NCI-H69 (cell line): ENCODE data around the gene WDR27.

Experiments used
- DNase-seq: peaks from one replicate; lab custom pipeline; 2025; lab: John Stamatoyannopoulos, UW

Gene WDR27

GRCh38 chr6:169701954-169702839, at the start of gene WDR27, which contains the start of gene C6orf120:
TSS of gene WDR27 (minus strand) at chr6:169702029. CDS start at chr6:169689005, 13,024 bp downstream.
TSS of gene C6orf120 (plus strand) at chr6:169702126. CDS start at chr6:169702460, 334 bp downstream.
- peak; percentile 100 for DNase-seq

GRCh38 chr6:169746556-169746955, 44.7 kb upstream of the WDR27 start:
- no peak for DNase-seq

GRCh38 chr6:169745405-169745804, 43.6 kb upstream of the WDR27 start:
- DNase-seq = no peak

DNA sequence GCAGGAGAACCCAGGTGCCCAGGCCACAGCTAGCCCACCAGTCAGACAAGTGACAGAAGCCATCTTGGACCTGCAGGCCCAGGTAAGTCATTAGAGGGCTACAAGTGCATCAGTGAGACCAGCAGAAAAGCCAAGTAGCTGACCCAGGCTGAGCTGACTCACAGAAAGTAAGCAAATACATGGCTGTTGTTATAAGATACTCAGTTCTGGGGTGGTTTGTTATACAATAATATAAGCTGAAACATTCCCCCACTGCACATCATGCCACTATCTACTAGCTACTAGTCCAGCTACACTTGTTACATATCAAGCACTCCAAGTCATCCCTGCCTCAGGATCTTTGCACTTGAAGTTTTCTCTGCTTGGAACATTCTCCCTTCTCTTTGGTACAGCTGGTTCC, 39.5 kb upstream of the WDR27 start:
- DNase-seq = no peak

DNA sequence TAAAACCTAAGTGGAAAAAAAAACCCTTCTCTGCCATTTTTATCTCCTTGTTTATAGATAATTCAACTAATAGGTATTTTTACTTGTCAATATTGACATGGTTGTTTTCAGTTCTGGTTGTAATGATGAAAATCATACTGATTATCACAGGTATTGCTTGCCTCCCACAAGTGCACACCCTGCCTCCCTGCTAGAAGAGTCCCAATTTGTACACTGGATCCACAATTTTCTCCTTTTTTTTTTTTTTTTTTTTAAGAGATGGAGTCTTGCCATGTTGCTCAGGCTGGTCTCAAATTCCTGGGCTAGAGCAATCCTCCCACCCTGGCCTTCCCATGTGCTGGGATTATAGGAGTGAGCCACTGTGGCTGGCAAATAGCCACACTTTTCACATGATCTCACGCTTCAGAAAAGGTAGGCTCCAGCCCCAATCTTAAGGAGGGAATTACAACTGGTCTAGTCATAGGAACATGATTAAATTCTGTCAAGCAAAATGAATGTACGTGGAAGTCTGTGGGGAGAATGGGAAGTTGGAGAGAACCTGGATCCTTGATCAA, 37.2 kb upstream of the WDR27 start:
- peak; percentile 71 for DNase-seq

GRCh38 chr6:169738204-169738975, 36.6 kb upstream of the WDR27 start:
- DNase-seq = peak; percentile 73

GRCh38 chr6:169729961-169730360, 28.1 kb upstream of the WDR27 start:
- DNase-seq = no peak

DNA sequence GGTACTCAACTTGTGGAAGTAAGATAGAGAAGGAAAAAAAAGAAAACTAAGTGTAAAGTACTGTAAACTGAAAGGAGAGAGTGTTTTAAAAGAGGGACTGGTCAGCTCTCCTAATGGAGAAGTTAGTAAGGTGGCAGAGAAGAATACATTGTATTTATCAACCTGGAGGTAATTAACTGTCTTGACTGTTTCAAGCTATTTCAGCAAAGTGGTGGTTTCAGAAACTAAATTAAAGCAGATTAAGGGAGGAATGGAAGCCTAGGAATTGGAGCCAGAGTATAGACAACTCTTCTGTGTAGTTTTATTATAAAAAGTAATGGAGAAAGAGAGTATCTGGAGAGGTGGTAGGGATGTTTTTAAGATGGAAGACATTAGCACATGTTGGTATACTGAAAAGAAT, 25.1 kb upstream of the WDR27 start:
- no peak for DNase-seq

GRCh38 chr6:169726049-169726400, 24.2 kb upstream of the WDR27 start:
- DNase-seq = no peak

DNA sequence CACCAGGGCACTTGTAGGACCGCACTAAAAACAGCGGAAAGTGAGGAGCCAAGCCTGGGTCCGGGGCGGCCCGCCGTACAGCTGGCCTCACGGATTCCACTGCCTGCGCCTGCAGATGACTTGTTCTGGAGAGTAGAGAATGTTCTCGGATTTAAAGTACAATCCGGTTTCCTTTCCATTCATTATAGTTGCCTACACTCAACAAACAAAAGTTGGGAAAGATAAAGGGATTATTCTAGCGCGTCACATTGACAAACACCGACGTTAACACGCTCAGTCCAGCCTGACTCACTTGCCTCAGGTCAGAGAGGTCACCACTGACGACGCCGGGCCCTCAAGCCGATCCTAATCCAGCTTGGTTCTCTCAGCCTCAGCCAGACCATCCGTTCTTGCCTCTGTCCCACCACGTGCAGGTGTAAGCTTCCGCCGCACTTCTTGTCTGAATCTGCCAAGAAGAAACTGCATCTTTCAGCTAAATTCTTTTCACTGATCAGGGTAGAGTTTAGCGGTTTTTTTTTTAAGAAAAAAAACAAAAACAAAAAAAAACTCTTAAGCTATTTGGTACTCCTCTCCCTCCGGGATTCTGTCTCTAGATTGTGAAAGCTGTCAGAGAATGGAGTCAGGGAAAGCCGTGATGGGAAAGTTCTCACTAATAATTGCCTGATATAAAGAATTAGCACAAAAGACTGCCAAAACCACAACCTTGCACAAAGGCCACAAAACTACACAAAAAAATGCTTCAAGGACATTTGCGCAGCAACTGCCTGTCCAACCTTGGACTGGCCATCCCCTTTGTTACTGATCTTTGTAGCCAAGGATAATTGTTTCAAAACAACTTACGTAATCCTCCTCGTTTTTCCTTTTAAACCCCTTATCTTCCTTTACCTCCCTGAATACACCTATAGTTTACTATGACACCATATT, 23.6 kb upstream of the WDR27 start:
- peak; percentile 78 for DNase-seq

- peak; percentile 95 for DNase-seq
Measured at GRCh38 chr6:169724494-169725124, 22.8 kb upstream of the WDR27 start, which contains the start of gene PHF10. TSS of gene PHF10 (minus strand) at chr6:169724500. CDS start at chr6:169723931, 569 bp downstream.

DNA sequence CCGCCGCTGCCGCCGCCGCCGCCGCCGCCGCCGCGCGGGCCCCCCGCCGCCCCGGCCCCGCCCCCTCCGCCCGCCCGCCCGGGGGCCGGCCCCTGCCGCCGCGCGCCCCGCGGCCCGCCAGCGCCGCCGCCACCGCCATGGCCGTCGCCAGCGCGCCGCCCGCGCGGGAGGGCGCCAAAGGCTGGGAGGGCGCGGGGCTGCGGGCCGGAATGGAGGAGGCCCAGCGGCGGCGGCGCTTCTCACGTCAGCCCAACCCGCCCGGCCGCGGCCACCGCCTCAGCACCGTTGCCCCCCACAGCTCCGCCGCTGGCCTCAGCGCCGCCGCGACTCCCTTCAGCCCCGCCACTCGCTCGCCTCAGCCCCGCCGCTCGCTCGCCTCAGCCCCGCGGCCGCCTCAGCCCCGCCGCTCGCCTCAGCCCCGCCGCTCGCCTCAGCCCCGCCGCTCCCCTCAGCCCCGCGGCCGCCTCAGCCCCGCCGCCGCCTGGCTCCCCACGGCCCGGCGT, 22.2 kb upstream of the WDR27 start:
- DNase-seq = peak; percentile 84

DNA sequence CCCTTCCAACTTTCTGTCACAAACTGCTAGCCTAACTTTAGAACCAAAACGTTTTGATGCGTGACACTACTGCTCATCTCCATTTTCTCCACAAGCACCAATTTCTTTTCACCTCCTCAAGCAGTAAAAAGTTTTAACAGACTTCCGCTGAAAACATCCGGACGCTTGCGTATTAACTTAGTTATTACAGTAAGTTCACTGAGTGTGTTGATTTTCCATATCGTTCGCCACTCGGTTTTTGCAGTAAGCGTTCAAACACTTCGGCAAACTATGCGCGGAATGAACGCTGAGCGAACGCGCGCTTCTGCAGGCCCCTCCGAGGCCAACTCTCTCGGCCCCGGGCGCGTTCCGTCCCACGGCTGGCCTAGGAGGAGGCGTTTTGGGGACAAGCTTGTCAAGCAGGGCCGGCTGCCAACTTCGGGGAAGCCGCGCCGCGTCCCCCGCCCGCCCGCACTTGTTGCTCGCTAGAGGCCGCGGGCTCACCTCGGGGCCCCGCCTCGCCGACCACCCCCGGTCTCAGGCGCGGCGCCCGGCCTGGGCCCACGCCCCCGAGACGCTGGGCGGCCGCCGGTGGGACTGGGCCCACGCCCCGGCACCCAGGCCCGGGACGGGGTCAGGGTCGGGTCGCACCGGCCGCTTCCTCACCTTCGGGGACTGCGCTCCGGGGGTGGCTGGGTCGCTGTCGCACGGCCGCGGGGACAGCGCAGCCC, 21.5 kb upstream of the WDR27 start:
- peak; percentile 82 for DNase-seq

- DNase-seq = peak; percentile 59
Measured at GRCh38 chr6:169722362-169723199, 20.8 kb upstream of the WDR27 start.

DNA sequence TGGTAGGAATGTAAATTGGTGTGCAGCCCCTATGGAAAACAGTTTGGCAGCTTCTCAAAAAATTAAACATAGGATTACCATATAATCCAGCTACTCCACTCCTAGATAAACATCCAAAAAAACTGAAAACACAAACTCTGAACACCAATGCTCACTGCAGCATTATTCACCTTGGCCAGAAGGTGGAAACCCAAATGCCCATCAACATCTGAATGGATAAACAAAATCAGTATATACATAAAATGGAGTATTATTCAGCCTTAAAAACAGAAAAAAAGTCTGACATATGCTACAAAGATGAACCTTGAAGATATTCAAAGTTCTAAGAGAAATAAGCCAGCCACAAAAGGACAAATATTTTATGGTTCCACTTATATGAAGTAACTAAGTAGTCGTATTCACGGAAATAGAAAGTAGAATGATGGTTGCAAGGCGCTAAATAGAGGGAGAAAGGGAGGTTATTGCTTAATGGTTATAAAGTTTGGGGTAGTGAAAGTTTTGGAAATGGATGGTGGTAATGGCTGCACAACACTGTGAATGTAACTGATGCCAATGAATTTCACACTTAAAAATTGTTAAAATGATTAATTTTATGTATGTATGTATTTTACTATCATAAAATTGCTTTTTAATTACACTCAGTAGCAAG, 18.5 kb upstream of the WDR27 start:
- DNase-seq = no peak

GRCh38 chr6:169719117-169719516, 17.3 kb upstream of the WDR27 start:
- no peak for DNase-seq

GRCh38 chr6:169714595-169714994, 12.8 kb upstream of the WDR27 start:
- no peak for DNase-seq

DNA sequence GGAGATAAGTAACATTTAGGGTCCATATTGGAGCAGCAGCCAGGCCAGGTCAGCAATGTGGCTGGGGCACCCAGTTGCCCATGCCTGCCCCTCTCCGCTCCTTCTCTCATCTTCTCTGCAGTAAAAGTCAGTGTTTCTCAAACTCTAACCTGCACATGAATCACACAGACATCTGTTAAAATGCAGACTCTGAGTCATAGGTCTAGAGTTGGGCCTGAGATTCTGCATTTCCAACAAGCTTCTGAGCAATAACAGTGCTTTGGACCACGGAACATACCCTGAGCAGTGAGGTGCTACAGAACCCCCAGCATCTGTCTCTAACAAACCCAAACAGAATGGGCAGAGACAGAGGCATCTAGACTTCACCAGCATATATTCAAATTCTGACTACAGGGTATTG, 12.3 kb upstream of the WDR27 start:
- no peak for DNase-seq

DNA sequence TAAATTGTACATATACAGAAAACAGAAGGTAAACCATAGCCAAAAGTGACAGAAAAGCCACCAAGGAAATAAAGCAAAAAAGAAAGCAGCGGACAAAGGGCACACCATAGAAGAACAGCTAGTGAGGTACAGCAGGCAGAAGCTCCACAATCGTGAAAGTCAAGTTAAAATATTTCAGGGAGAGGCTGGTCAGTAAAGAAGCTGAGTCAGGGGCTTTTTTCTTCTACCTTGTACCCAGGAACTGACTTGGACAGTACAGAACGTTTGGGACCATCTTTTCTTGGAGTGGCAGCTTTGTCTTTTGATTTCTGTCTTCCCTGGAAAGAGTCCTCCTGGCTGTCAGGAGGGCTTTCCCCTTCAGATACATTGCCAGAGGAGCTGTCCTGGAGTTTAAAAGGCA, 8.2 kb upstream of the WDR27 start:
- DNase-seq = no peak
